Adipocyte (in vitro differentiated cells): ENCODE results near the gene CIB4.

Source experiments
- DNase-seq: peaks from one replicate; pipeline ENCODE4 v3.0.0-alpha.2; 2015; ENCODE audit warnings: low read depth
- H3K27me3 ChIP-seq: replicated peaks from 2 replicates; pipeline ENCODE4 v1.7.0; 2013; ENCODE audit warnings: mild to moderate bottlenecking, low read length, moderate library complexity; ENCODE audit not compliant: control insufficient read depth, insufficient read depth
- H3K36me3 ChIP-seq: 2 replicates; pipeline ENCODE4 v1.7.0; 2013; ENCODE audit warnings: low read length, mild to moderate bottlenecking, moderate library complexity; ENCODE audit not compliant: control insufficient read depth, insufficient read depth, severe bottlenecking
- H3K4me1 ChIP-seq: 2 replicates; pipeline ENCODE4 v1.7.0; 2013; ENCODE audit warnings: mild to moderate bottlenecking, low read length, moderate library complexity; ENCODE audit not compliant: control insufficient read depth, insufficient read depth
- H3K4me3 ChIP-seq: 2 replicates; pipeline ENCODE4 v1.7.0; 2013; ENCODE audit warnings: mild to moderate bottlenecking, low read length, moderate library complexity
- H3K9ac ChIP-seq: 2 replicates; pipeline ENCODE4 v1.7.0; 2013; ENCODE audit warnings: mild to moderate bottlenecking, low read length, moderate library complexity
- H3K9me3 ChIP-seq: 2 replicates; pipeline ENCODE4 v1.7.0; 2013; ENCODE audit warnings: mild to moderate bottlenecking, low read length, moderate library complexity; ENCODE audit not compliant: control insufficient read depth

CIB4 gene

DNA sequence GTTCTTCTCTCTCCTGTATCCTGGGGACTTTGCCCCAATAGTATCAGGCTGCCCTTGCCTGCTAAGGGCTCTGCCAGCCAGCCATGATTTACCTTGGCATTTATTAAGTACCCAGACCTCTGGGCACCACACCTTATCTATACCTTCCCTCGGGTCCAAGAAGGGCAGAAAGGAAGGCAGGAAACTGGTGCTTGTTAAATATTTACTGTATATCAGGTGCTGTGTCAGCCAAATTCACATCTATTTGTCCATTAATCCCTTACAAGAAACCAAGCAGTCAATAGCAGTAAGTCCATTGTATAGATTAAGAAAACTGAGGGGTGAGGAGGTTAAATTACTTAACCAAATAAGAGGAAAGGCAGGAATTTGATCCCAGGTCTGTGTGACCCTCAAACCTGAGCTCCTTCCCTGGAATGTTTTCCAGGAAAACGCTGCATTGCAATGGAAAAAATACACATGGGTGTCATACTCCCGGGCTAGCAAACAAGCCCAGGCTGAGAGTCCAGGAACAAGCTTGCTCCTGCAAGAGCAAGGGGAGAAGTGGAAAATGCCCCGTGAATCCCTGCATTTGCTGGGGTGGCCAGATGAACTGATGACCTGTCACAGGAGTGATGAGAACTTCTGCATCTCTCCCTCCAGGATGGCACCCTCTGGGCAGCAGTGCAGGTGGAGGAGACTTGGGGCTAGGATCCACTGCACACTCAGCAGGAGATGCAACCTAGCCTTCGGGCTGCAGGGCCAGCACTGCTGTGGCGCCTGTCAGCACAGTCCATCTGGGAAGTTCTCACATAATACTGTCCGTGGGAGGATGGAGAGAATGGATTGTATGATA, 30.4 kb downstream of the CIB4 start:
- H3K9ac ChIP-seq, result no peak overlapping the region
- peaks cover 13% of the 10 kb centered on the region for H3K4me1 ChIP-seq
- DNase-seq, result no peak
- H3K27me3 ChIP-seq, result peaks cover 9% of the 10 kb centered on the region
- H3K4me3 ChIP-seq, result no peak overlapping the region
- H3K9me3 ChIP-seq, result no peaks in the 10 kb centered on the region
- no peaks in the 10 kb centered on the region for H3K36me3 ChIP-seq

- peaks cover 13% of the 10 kb centered on the region for H3K4me1 ChIP-seq
- no peak for DNase-seq
Observed at GRCh38 chr2:26609839-26610277, 31.3 kb downstream of the CIB4 start.

DNA sequence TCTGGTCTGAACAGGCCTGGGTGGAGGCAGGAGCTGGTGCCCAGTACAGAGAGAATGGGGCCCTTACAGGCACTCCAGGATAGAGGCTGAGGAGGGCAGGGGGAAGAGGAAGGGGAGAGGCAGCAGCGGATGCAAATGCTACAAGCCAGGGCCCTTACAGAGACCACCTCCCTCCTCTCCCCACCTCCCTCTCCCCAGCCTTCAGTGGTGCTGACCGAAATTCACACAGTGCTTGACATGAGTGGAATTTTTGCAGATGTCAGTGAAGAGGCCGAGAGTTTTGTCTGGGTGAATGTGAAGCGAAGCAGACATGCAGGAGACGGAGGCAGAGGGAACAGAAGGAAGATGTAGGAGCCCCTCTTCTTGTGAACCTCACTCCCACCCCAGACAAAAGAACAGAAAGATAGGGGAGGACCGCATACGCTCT, 31.9 kb downstream of the CIB4 start:
- DNase-seq, result no peak
- no peak overlapping the region for H3K4me3 ChIP-seq
- no peaks in the 10 kb centered on the region for H3K27me3 ChIP-seq
- H3K9ac ChIP-seq, result no peak overlapping the region
- no peaks in the 10 kb centered on the region for H3K36me3 ChIP-seq
- H3K9me3 ChIP-seq, result peaks cover 4% of the 10 kb centered on the region
- H3K4me1 ChIP-seq, result peaks cover 10% of the 10 kb centered on the region

More at GRCh38 chr2:26609839-26610277, 31.3 kb downstream of the CIB4 start:
- no peak overlapping the region for H3K9ac ChIP-seq
- no peak overlapping the region for H3K4me3 ChIP-seq
- peaks cover under 1% of the 10 kb centered on the region for H3K27me3 ChIP-seq
- H3K9me3 ChIP-seq, result no peaks in the 10 kb centered on the region
- H3K36me3 ChIP-seq, result no peaks in the 10 kb centered on the region

- Histone ChIP-seq H3K4me3 (no peak overlapping the region), H3K9me3 (peaks cover 6% of the 10 kb centered on the region), H3K36me3 (no peaks in the 10 kb centered on the region), H3K27me3 (no peaks in the 10 kb centered on the region), H3K9ac (no peak overlapping the region), H3K4me1 (peaks cover 3% of the 10 kb centered on the region)
- DNase-seq, result no peak
Observed at GRCh38 chr2:26608557-26608956, 32.6 kb downstream of the CIB4 start.

- no peaks in the 10 kb centered on the region for H3K4me1 ChIP-seq
Observed at GRCh38 chr2:26607698-26608097, 33.5 kb downstream of the CIB4 start.

GRCh38 chr2:26606847-26607190, 34.3 kb downstream of the CIB4 start:
- H3K4me1 ChIP-seq, result no peaks in the 10 kb centered on the region
- no peak overlapping the region for H3K9ac ChIP-seq
- H3K36me3 ChIP-seq, result no peaks in the 10 kb centered on the region
- no peak overlapping the region for H3K4me3 ChIP-seq
- peaks cover 13% of the 10 kb centered on the region for H3K27me3 ChIP-seq
- peaks cover 6% of the 10 kb centered on the region for H3K9me3 ChIP-seq
- DNase-seq, result no peak

More at GRCh38 chr2:26607698-26608097, 33.5 kb downstream of the CIB4 start:
- no peak overlapping the region for H3K4me3 ChIP-seq
- no peak for DNase-seq
- H3K36me3 ChIP-seq, result no peaks in the 10 kb centered on the region
- H3K9me3 ChIP-seq, result peaks cover 6% of the 10 kb centered on the region
- peaks cover 4% of the 10 kb centered on the region for H3K27me3 ChIP-seq
- no peak overlapping the region for H3K9ac ChIP-seq

- Histone ChIP-seq H3K4me1 (no peaks in the 10 kb centered on the region), H3K4me3 (no peak overlapping the region), H3K9ac (no peak overlapping the region), H3K27me3 (peaks cover 19% of the 10 kb centered on the region), H3K36me3 (no peaks in the 10 kb centered on the region), H3K9me3 (peaks cover 6% of the 10 kb centered on the region)
- DNase-seq, result no peak
Observed at GRCh38 chr2:26605999-26606846, 34.9 kb downstream of the CIB4 start.

- Histone ChIP-seq H3K9ac (no peak overlapping the region), H3K4me1 (no peaks in the 10 kb centered on the region), H3K27me3 (peaks cover 19% of the 10 kb centered on the region), H3K4me3 (no peak overlapping the region), H3K36me3 (no peaks in the 10 kb centered on the region), H3K9me3 (peaks cover 6% of the 10 kb centered on the region)
- peak; percentile 84 for DNase-seq
Observed at GRCh38 chr2:26605195-26605998, 35.8 kb downstream of the CIB4 start.

DNA sequence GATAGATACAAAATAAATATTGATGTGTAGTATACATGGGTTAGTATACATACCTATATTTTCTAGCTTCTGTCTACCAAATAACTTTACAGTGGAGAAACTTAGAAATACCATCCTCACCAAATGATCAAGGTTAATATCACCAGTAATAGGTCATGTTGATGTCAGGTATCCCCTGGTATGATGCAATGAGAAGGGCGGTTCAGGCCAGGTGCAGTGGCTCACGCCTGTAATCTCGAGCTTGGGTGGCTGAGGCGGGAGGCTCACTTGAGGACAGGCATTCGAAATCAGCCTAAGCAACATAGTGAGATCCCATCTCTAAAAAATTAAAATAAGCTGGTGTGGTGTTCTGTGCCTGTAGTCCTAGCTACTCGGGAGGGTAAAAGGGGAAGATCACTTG, 38.6 kb downstream of the CIB4 start:
- no peaks in the 10 kb centered on the region for H3K36me3 ChIP-seq
- no peak for DNase-seq
- no peaks in the 10 kb centered on the region for H3K4me1 ChIP-seq
- no peak overlapping the region for H3K4me3 ChIP-seq
- peaks cover 31% of the 10 kb centered on the region for H3K27me3 ChIP-seq
- no peak overlapping the region for H3K9ac ChIP-seq
- H3K9me3 ChIP-seq, result peaks cover 6% of the 10 kb centered on the region

DNA sequence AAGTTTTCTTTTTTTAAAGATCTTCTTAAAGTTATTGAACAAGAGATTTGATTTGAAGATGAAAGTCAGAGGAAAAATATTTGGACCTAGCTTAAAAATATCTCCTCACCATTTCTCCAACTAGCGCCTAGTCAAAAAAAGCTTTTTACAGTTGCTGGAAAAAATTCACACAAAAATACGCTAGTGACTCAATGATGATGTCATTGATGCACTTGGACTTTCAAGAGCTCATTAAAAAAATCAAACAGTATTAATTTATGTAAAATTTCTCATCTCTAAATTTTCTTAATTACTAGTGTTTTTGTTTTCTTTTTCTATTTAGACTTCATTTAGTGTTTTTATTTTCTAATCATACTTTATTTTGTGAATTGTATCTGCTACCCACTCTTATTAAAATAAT, 41.8 kb downstream of the CIB4 start:
- H3K9me3 ChIP-seq, result peaks cover 3% of the 10 kb centered on the region
- H3K9ac ChIP-seq, result no peak overlapping the region
- H3K36me3 ChIP-seq, result no peaks in the 10 kb centered on the region
- no peak overlapping the region for H3K4me3 ChIP-seq
- peaks cover 50% of the 10 kb centered on the region for H3K27me3 ChIP-seq
- H3K4me1 ChIP-seq, result no peaks in the 10 kb centered on the region
- no peak for DNase-seq

DNA sequence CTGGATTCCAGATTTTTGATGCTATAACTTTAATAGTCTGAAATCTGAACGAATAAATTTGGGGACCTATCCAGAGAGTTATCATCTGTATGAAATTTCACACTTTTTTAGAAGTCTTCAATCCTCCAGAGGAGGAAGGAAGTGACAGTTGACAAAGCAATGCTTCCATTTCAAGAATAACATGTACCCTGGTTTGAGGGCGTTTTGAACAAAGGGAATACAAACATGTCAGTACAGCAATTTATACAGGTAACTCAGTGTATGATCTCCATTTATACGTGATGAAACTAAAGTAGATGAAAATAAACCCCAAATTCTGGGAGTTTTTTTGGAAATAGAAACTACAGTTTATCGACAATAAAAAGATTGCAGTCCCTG, 42.2 kb downstream of the CIB4 start:
- no peaks in the 10 kb centered on the region for H3K4me1 ChIP-seq
- no peak for DNase-seq
- H3K9me3 ChIP-seq, result no peaks in the 10 kb centered on the region

More for the DNA sequence above, 42.2 kb downstream of the CIB4 start:
- H3K4me3 ChIP-seq, result no peak overlapping the region
- no peaks in the 10 kb centered on the region for H3K36me3 ChIP-seq
- H3K27me3 ChIP-seq, result peaks cover 54% of the 10 kb centered on the region
- H3K9ac ChIP-seq, result no peak overlapping the region
